Measurements from ENCODE around the gene SOD2.

DNA sequence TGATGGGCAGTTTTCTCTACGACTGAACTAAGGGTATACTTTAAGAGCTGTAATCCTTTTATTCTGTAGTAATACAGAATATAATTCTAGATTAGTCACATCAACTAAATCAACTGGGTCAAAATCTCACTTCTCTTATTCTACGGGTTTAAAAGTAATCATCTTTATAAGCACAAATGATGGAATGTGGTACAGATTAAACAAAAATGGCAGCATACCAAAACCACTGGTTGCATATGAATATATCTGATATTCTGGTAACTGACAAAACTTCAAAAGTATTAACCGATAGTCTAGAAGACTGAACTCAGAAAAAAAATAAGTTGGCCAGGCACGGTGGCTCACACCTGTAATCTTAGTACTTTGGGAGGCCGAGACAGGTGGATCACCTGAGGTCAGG, 7.0 kb downstream of the SOD2 start:
- TF ChIP-seq, protein P1, sequence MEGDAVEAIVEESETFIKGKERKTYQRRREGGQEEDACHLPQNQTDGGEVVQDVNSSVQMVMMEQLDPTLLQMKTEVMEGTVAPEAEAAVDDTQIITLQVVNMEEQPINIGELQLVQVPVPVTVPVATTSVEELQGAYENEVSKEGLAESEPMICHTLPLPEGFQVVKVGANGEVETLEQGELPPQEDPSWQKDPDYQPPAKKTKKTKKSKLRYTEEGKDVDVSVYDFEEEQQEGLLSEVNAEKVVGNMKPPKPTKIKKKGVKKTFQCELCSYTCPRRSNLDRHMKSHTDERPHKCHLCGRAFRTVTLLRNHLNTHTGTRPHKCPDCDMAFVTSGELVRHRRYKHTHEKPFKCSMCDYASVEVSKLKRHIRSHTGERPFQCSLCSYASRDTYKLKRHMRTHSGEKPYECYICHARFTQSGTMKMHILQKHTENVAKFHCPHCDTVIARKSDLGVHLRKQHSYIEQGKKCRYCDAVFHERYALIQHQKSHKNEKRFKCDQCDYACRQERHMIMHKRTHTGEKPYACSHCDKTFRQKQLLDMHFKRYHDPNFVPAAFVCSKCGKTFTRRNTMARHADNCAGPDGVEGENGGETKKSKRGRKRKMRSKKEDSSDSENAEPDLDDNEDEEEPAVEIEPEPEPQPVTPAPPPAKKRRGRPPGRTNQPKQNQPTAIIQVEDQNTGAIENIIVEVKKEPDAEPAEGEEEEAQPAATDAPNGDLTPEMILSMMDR (IDR thresholded peaks at IDR 0.05; ENCODE audit: low read depth, low read length), result no peak
- TF ChIP-seq EZH2phosphoT487 (IDR thresholded peaks at IDR 0.05; ENCODE audit: low read depth), result no peak
